Activated naive CD8-positive, alpha-beta T cell treated with anti-CD3 and anti-CD28 coated beads, Interleukin-2, amount 10 ng/mL, durations not matched to agents 7 days and 5 days (primary cell): ENCODE data around the gene ASIC3. TPM values are rescaled to one million over a fixed set of nuclear protein-coding genes. Genes with fewer than 3 reads are reported as not detected.

Source experiments
- ATAC-seq: fragments of 150-1000 bp; cut with Tn5 transposase; one replicate; pipeline ENCODE4 v1.10.0; 2021; ENCODE audit warnings: low read depth, moderate library complexity
- POLR2A ChIA-PET: fragments of 350-600 bp; sonication (Branson Sonifier 250); formaldehyde crosslinking; loops from one replicate; lab custom pipeline; 2021; ENCODE audit warnings: antibody characterized with exemption; lab: Charles Lee
- DNase-seq: peaks from one replicate; pipeline ENCODE4 v3.0.0; 2021
- H3K27ac Mint-ChIP-seq: one replicate; pipeline ENCODE4 v1.8.0; 2022; ENCODE audit warnings: mild to moderate bottlenecking, mixed read lengths
- H3K27me3 Mint-ChIP-seq: one replicate; pipeline ENCODE4 v1.8.0; 2022; ENCODE audit warnings: mild to moderate bottlenecking, moderate library complexity, mixed read lengths
- H3K36me3 Mint-ChIP-seq: one replicate; pipeline ENCODE4 v1.8.0; 2021; ENCODE audit warnings: mild to moderate bottlenecking, mixed read lengths
- H3K4me1 Mint-ChIP-seq: one replicate; pipeline ENCODE4 v1.8.0; 2021; ENCODE audit warnings: mixed read lengths
- H3K4me3 Mint-ChIP-seq: one replicate; pipeline ENCODE4 v1.8.0; 2022; ENCODE audit warnings: mild to moderate bottlenecking, moderate library complexity, mixed read lengths
- H3K9me3 Mint-ChIP-seq: one replicate; pipeline ENCODE4 v1.8.0; 2021; ENCODE audit warnings: mixed read lengths
- total RNA-seq, 2 experiments: library from RNA; stranded (reverse); gene quantifications; one replicate each; pipeline ENCODE4 v1.2.3, GENCODE V29; 2021

The ASIC3 gene
- total RNA-seq, 2 experiments from 2014 or later: 4.7 to 6.0 TPM

- no peak overlapping the region for H3K27ac Mint-ChIP-seq
- DNase-seq: no peak
- POLR2A ChIA-PET: no interaction called here
- no peak for ATAC-seq
- no peaks in the 10 kb centered on the region for H3K36me3 Mint-ChIP-seq
- no peaks in the 10 kb centered on the region for H3K9me3 Mint-ChIP-seq
- H3K4me3 Mint-ChIP-seq: no peak overlapping the region
- H3K4me1 Mint-ChIP-seq: no peaks in the 10 kb centered on the region
- no peaks in the 10 kb centered on the region for H3K27me3 Mint-ChIP-seq
These were observed 46.9 kb downstream of the ASIC3 start for GRCh38 chr7:151095123-151095797.

- ATAC-seq: no peak
- H3K27me3 Mint-ChIP-seq: no peaks in the 10 kb centered on the region
- no peak overlapping the region for H3K4me3 Mint-ChIP-seq
- POLR2A ChIA-PET: no interaction called here
- H3K9me3 Mint-ChIP-seq: no peaks in the 10 kb centered on the region
- no peaks in the 10 kb centered on the region for H3K36me3 Mint-ChIP-seq
- H3K27ac Mint-ChIP-seq: no peak overlapping the region
- H3K4me1 Mint-ChIP-seq: no peaks in the 10 kb centered on the region
- no peak for DNase-seq
These were observed 47.6 kb downstream of the ASIC3 start for GRCh38 chr7:151095828-151096475.

- ATAC-seq: no peak
- H3K9me3 Mint-ChIP-seq: no peaks in the 10 kb centered on the region
- DNase-seq: no peak
These were observed 51.3 kb downstream of the ASIC3 start for GRCh38 chr7:151099486-151100211.

GRCh38 chr7:151100921-151101320, 52.6 kb downstream of the ASIC3 start:
- DNase-seq: no peak
- Mint-ChIP-seq H3K9me3 (no peaks in the 10 kb centered on the region), H3K27me3 (no peaks in the 10 kb centered on the region), H3K36me3 (no peaks in the 10 kb centered on the region), H3K27ac (no peak overlapping the region), H3K4me1 (no peaks in the 10 kb centered on the region), H3K4me3 (no peak overlapping the region)
- POLR2A ChIA-PET: no interaction called here
- no peak for ATAC-seq

More at GRCh38 chr7:151099486-151100211, 51.3 kb downstream of the ASIC3 start:
- Mint-ChIP-seq H3K27ac (no peak overlapping the region), H3K27me3 (no peaks in the 10 kb centered on the region), H3K4me1 (no peaks in the 10 kb centered on the region), H3K4me3 (no peak overlapping the region), H3K36me3 (no peaks in the 10 kb centered on the region)
- POLR2A ChIA-PET: no interaction called here

GRCh38 chr7:151101621-151102396, 53.5 kb downstream of the ASIC3 start:
- POLR2A ChIA-PET: no interaction called here
- no peaks in the 10 kb centered on the region for H3K27me3 Mint-ChIP-seq
- H3K27ac Mint-ChIP-seq: no peak overlapping the region
- no peak for DNase-seq
- no peaks in the 10 kb centered on the region for H3K9me3 Mint-ChIP-seq
- no peak overlapping the region for H3K4me3 Mint-ChIP-seq
- ATAC-seq: no peak
- H3K36me3 Mint-ChIP-seq: no peaks in the 10 kb centered on the region
- no peaks in the 10 kb centered on the region for H3K4me1 Mint-ChIP-seq

Other genes starting within 250 kb of the ASIC3 start
- under 1 TPM; 0.61 to 0.82 TPM for gene TMEM176B, start 248.2 kb upstream of the ASIC3 start, total RNA-seq
- under 1 TPM in 1 of 2 experiments, not detected in 1; 0.54 TPM for gene TMEM176A, start 247.8 kb upstream of the ASIC3 start, total RNA-seq
- not detected for gene AOC1, start 196.0 kb upstream of the ASIC3 start, total RNA-seq
- gene KCNH2, start 70.2 kb upstream of the ASIC3 start, total RNA-seq: under 1 TPM; 0.50 to 0.54 TPM
- 10 to 100 TPM; 12.5 to 15.8 TPM for gene NOS3, start 57.5 kb upstream of the ASIC3 start, total RNA-seq
- gene ATG9B, start 24.0 kb upstream of the ASIC3 start, total RNA-seq: 10 to 100 TPM; 11.1 to 11.6 TPM
- 10 to 100 TPM; 48.1 to 48.3 TPM for gene ABCB8, start 20.1 kb upstream of the ASIC3 start, total RNA-seq
- 10 to 100 TPM; 15.3 to 15.9 TPM for gene CDK5, start 9.4 kb downstream of the ASIC3 start, total RNA-seq
- gene SLC4A2, start 11.1 kb downstream of the ASIC3 start, total RNA-seq: 10 to 100 TPM; 86.8 to 89.9 TPM
- gene FASTK, start 32.3 kb downstream of the ASIC3 start, total RNA-seq: 100 to 1,000 TPM in 1 of 2 experiments, 10 to 100 TPM in 1; 96.5 to 100 TPM
- gene TMUB1, start 35.0 kb downstream of the ASIC3 start, total RNA-seq: 10 to 100 TPM; 75.7 to 78.3 TPM
- 10 to 100 TPM; 31.7 to 32.7 TPM for gene AGAP3, start 37.9 kb downstream of the ASIC3 start, total RNA-seq
- not detected for gene GBX1, start 119.2 kb downstream of the ASIC3 start, total RNA-seq
- not detected for gene ASB10, start 138.7 kb downstream of the ASIC3 start, total RNA-seq
- 1 to 10 TPM; 1.6 to 2.2 TPM for gene H2BK1, start 162.0 kb downstream of the ASIC3 start, total RNA-seq
- gene ABCF2, start 178.7 kb downstream of the ASIC3 start, total RNA-seq: 10 to 100 TPM; 29.5 to 31.2 TPM
- 10 to 100 TPM; 44.3 to 48.4 TPM for gene CHPF2, start 184.0 kb downstream of the ASIC3 start, total RNA-seq
- gene SMARCD3, start 200.2 kb downstream of the ASIC3 start, total RNA-seq: 10 to 100 TPM in 1 of 2 experiments, 1 to 10 TPM in 1; 7.8 to 12.6 TPM